Posterior vena cava (tissue), 2 donors: Measurements from ENCODE around the gene CHST11. TPM values are rescaled to one million over a fixed set of nuclear protein-coding genes. Genes with fewer than 3 reads are reported as not detected.

ENCODE experiments used
- DNase-seq: peaks from one replicate; pipeline ENCODE4 v3.0.0-alpha.2; 2020; ENCODE audit warnings: low spot score
- intact Hi-C, 2 donors: fragments of 100-400 bp; cut with DNase I; formaldehyde crosslinking; loops; one replicate each; pipeline versions ENCODE4 v1.14.1 to v1.14.2; 2022 to 2023
- long read RNA-seq, 2 donors: library from polyadenylated mRNA; unstranded; transcript quantifications; one replicate each; pipeline ENCODE4 v2.0.0, GENCODE V29; 2020 to 2021
- total RNA-seq, 2 donors: library from RNA; stranded (reverse); fragmentation: NEBNext Ultra II Directional; extraction: Animal tissue kit (Norgen Biotek cat#: 25700); gene quantifications; one replicate each; pipeline ENCODE4 v1.2.1, GENCODE V29; 2021
- donor health status: DM: yes; HTN: yes; CAD: no.
- donor health status: DM: yes; HTN: yes; CAD: no.

Gene CHST11
- 10 to 100 TPM; 17.1 to 17.4 TPM for total RNA-seq
- long read RNA-seq, donor 1, full-length matches to known transcripts, result 3 of 9 reads
- long read RNA-seq, donor 1, partial matches to known transcripts, result 0 of 9 reads
- long read RNA-seq, donor 1, other reads (novel, unspliced or antisense), result 6 of 9 reads
- long read RNA-seq, donor 2, partial matches to known transcripts, result 0 of 7 reads
- long read RNA-seq, donor 2, other reads (novel, unspliced or antisense), result 7 of 7 reads

- intact Hi-C loops, result loop anchor here in 1 of 2 donors (10.0 kb wide), 1 partner anchor 138 kb away; no protein-coding TSS in a partner anchor
- DNase-seq, result peak; percentile 97
Observed at GRCh38 chr12:104456417-104456949, at the start of gene CHST11. TSS of gene CHST11 (plus strand) at chr12:104456948.

- no peak for DNase-seq
- intact Hi-C loops, result no loop called here
Observed at GRCh38 chr12:104407438-104407837, 49.3 kb upstream of the CHST11 start.

GRCh38 chr12:104407922-104408321, 48.8 kb upstream of the CHST11 start:
- DNase-seq, result no peak
- intact Hi-C loops, result no loop called here

- intact Hi-C loops, result no loop called here
- no peak for DNase-seq
Observed at GRCh38 chr12:104410326-104410725, 46.4 kb upstream of the CHST11 start.

- no peak for DNase-seq
- intact Hi-C loops, result no loop called here
Observed at GRCh38 chr12:104410786-104411185, 46.0 kb upstream of the CHST11 start.

- intact Hi-C loops, result no loop called here
- no peak for DNase-seq
Observed at GRCh38 chr12:104411826-104412641, 44.7 kb upstream of the CHST11 start.

- DNase-seq, result no peak
- intact Hi-C loops, result no loop called here
Observed at GRCh38 chr12:104412681-104413080, 44.1 kb upstream of the CHST11 start.

GRCh38 chr12:104413330-104413729, 43.4 kb upstream of the CHST11 start:
- intact Hi-C loops, result no loop called here
- DNase-seq, result no peak

- no peak for DNase-seq
- intact Hi-C loops, result no loop called here
Observed at GRCh38 chr12:104414581-104415341, 42.0 kb upstream of the CHST11 start.

- no peak for DNase-seq
- intact Hi-C loops, result no loop called here
Observed at GRCh38 chr12:104415342-104415980, 41.3 kb upstream of the CHST11 start.

- no peak for DNase-seq
- intact Hi-C loops, result no loop called here
Observed at GRCh38 chr12:104416136-104416535, 40.6 kb upstream of the CHST11 start.

GRCh38 chr12:104416585-104416984, 40.2 kb upstream of the CHST11 start:
- intact Hi-C loops, result no loop called here
- no peak for DNase-seq

- DNase-seq, result no peak
- intact Hi-C loops, result no loop called here
Observed at GRCh38 chr12:104419717-104420116, 37.0 kb upstream of the CHST11 start.

GRCh38 chr12:104420868-104421267, 35.9 kb upstream of the CHST11 start:
- intact Hi-C loops, result no loop called here
- DNase-seq, result no peak

- DNase-seq, result no peak
- intact Hi-C loops, result no loop called here
Observed at GRCh38 chr12:104421343-104421742, 35.4 kb upstream of the CHST11 start.

- intact Hi-C loops, result no loop called here
- DNase-seq, result no peak
Observed at GRCh38 chr12:104422441-104422840, 34.3 kb upstream of the CHST11 start.

- intact Hi-C loops, result no loop called here
- no peak for DNase-seq
Observed at GRCh38 chr12:104423273-104423672, 33.5 kb upstream of the CHST11 start.

GRCh38 chr12:104423809-104424208, 32.9 kb upstream of the CHST11 start:
- intact Hi-C loops, result no loop called here
- no peak for DNase-seq

- intact Hi-C loops, result no loop called here
- DNase-seq, result no peak
Observed at GRCh38 chr12:104424955-104425354, 31.8 kb upstream of the CHST11 start.
